Dermis blood vessel endothelial cell (primary cell): Measurements from ENCODE around the gene NAT8L. TPM values are rescaled to one million over a fixed set of nuclear protein-coding genes. Genes with fewer than 3 reads are reported as not detected.

Experiments used
- DNase-seq: peaks from one replicate; pipeline ENCODE4 v3.0.0; 2010
- total RNA-seq: library from RNA; depleted of rRNA; stranded (reverse); fragments of >200 nt; gene quantifications from 2 replicates; pipeline ENCODE4 v1.2.3, GENCODE V29; 2014

NAT8L gene
- total RNA-seq, 1 donor from 2014 or later = under 0.01 TPM

DNA sequence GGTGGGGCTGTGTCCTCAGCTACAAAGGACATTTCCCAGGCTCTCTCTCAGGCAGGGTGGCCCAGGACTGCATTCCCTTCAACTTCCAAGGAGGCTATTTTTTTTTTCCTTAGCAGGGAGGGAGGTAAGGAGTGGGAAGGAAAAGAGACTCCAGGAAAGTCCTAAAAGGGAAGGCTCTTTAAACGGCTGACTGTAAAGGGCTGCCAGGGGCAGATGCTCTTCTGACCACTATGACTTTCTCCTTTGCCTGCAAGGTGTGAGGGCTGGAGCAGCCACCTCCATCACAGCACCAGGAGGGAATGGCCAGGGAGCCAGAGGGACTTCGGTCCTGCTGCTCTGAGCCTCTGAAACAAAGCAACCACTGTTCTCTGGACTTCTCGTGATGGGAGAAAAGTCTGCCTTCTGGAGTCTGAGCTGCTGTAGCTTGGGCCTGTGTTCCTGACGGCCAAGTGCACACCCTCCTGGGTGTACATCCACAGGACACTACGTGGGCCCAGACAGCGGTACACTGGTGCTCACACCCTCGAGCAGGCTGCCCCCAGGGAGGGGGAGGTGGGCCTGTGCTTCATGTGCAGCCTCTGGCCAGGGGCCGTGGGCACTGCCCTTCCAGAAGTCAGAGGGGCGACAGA is 17.9 kb downstream of the NAT8L start:
- DNase-seq = no peak

DNA sequence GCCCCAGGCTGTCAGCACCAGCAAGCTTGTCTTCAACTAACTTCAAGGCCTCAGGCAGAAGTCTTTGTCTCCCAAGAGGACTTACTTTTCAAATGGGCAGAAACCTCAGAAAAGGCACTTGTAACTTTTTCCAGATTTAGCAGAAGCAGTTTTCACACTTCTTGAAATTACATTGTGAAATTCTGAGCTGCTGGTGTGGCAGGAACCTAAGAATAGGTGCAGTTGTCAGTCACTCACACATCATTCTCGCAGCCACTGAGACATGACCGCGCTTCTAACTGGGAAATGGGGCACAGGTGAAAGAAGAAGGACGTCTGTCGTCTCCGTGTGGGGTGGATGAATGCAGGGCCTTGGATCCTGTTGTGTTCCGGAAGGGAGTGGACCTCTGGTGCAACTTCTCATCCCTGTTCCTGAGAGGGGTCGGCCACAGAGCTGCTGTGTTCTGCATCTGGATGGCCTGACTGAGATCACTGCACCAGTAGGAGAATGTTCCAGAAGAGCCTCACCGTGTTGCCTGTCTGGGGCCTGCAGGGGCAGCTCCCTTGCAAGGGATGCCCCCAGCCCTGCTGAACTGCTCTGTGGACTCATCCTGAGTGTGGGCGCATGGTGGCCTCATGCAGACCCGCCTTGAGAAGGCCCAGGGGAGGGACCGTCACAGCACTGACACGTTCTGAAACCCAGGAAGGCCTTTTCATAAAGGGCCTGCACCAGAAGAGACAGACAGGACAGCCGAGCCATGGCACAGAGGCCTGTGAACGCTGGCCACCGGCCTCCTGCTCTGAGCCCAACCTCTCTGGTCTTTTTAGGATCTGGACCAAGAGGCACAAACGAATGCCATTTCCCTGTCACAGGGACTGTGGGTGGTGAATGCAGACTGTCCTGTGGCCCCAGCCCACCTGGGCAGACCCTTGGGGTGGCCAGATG is 18.7 kb downstream of the NAT8L start:
- no peak for DNase-seq

DNA sequence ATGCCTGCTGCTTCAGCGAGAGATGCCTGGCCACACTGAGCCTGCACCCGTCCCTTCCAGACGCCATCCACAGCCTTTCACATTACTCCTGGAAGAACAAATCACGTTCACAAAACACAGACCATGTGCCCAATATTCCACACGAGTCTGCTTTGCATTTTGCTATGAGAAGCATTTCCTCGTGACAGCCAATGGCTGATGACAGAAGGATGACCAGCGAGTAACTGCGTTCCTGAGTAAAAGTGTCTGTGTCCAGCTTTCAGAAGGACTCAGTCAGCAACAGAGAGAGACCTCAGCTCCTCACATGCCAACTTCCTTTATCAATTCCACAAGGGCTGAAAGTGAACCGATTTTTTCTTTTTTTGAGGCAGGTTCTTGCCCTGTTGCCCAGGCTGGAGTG is 19.5 kb downstream of the NAT8L start:
- no peak for DNase-seq

DNA sequence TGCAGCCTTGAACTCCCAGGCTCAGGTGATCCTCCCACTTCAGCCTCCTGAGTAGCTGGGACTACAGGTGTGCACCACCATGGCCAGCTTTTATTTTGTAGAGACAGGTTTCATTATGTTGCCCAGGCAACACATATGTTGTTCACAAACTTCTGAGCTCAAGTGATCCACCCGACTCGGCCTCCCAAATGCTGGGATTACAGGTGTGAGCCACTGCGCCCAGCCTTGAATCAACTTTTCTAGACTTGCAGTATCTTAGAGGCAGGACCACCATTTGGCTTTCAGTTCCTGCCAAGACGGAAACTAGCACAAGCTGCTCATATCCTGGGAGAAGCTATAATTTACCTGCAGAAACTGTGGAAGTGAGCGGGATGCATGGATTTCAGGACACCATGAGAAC is 19.9 kb downstream of the NAT8L start:
- DNase-seq = no peak

DNA sequence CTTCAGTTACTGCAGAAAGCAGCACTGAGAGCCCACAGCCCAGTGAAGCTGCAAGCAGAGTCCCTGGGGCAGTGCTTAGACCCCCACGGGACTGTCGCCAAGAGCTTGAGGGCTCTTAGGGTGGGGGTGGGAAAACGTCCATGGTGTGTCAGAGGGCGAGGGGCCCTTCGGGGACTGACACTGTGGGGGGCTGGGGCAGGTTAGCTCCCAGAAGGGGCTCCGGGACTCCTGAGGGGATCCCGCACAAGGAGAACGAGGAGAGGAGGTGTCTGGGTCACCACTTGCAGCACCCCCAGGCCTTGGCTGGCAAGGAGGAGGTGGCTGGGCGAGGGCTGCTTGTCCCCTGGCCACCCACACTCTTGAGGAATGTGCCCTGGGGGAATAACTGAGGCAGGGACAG is 20.8 kb downstream of the NAT8L start:
- no peak for DNase-seq

DNA sequence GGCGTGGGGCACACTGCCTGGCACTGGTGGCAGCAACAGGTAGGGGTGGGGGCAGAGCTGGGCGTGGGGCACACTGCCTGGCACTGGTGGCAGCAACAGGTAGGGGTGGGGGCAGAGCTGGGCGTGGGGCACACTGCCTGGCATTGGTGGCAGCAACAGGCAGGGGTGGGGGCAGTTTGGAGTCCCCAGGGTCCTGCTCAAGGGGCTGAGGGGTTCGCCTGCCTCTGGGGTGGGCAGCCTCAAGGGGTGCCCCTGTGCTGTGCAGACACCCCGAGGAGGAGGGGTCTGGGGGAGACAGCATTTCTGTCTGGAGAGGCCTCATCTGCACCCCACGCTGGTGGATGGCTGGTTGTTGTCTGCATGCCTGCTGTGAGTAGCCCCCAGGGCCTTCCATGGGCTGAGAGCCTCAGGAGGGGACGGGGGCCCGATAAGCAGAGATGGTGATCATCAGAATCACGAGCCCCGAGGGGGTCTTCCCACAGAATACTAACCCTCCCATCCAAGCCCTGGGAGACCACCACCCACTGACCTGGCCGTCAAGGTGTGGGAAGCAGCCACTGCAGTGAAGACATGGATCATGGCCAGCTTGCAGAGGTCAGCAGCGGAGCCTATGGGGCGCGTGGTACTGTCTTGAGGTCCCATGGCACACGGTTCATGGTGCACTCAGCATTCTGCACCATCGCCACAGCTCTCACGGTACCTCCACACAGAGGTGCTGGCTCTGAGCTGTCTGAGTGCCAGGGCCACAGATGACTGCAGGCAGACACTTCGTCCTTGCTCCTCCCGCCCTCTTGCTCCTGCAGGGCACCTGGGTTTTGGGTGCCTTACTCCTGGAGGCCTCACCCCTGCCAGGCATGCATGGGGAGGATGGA is 21.5 kb downstream of the NAT8L start:
- no peak for DNase-seq

DNA sequence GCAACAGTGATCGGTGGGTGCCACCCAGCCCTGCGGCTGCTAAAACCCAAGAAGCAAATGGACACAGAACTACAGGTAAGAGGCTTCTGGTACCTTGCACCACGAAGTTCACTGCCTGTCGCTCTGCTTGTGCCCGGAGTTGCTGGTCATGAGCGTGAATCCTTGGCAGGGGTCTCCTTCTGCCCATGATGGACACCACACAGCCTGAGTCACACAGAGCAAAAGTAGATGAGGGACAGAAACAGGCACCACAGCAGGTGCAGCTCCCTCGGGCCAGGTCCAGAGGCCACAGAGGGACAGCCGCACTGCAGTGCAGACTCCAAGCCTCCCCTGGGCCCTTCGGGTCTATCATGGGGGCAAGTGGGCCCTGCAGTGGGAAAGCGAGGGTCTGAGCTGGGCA is 22.4 kb downstream of the NAT8L start:
- no peak for DNase-seq

DNA sequence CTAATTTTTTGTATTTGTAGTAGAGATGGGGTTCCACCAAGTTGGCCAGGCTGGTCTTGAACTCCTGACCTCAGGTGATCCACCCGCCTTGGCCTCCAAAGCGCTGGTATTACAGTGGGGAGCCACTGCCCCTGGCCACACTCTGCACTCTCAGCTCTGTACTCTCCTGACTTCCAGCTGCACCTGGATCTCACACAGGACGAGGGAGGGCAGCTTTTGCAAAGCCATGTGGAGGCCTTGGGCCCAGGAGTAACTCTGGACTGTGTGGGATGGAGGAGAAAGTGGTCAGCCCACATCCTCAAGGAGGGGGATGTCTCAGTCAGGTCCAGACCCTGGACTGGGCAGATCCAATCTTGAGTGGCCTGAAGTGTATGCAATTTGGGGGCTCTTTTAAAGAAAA is 23.0 kb downstream of the NAT8L start:
- DNase-seq = no peak

DNA sequence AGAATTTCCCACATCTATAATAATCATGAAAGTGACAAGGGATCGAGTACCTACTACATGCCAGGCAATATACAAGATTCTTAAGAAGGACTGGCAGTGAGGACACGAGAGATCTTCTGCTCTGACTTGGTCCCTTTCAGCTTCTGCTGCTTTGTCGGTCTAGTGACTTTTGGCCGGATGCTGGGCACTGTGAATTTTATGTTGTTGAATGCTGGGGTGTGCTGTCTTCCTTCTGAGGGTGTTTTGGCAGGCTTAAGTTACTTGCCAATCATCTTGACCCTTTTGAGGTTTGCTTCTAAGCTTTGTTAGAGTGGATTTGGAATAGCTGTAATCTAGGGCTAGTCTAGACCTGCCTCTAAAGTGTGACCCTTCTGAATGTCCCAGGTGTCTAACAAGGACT is 23.5 kb downstream of the NAT8L start:
- no peak for DNase-seq

DNA sequence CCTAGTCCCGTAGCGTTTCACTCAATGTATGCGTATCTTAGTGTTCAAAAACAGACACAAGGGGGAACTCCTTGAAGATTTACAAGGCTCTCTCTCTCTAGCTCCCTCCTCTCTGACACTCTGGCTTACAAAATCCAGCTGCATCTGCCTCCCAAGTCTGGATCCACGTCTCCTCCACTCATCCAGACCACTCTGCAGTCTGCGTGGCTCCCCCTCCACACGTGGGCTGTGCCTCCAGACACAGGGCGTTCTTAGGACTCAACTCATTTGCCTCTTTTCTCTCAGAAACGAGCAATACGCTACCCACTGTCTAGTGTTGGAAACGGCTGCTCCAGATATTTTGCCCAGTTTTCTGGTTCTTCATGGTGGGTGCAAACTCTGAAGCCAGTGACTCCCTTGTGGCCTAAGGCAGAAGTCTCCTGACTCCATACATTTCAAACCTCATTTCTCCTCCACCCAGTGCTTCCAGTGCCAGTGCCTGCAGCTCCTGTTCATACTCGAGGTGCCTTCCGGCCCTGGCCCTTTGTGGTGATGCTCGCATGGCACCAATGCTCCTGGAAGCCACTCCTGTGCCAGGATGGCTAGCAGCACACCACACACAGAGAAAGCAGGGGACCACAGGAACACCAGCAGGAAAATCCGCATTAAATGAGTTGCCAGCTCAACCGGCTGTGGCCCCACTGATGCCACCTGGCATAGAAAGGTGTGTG is 24.1 kb downstream of the NAT8L start:
- no peak for DNase-seq

DNA sequence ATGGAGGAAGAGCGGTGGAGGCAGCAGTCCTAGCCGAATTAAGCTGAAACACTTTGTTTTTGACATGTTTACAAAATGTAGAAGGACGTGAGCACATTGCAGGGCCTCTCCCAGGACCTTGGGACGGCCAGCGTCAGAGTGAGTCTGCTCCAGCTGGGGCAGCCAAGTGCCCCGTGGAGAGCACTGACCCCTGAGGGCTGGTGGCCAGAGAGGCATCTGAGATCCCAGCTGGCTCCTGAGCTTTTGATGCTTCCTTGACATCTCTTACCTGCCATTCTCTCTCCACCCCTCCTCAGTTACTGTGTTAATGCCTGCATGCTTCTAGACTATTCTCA is 24.7 kb downstream of the NAT8L start:
- DNase-seq = no peak

DNA sequence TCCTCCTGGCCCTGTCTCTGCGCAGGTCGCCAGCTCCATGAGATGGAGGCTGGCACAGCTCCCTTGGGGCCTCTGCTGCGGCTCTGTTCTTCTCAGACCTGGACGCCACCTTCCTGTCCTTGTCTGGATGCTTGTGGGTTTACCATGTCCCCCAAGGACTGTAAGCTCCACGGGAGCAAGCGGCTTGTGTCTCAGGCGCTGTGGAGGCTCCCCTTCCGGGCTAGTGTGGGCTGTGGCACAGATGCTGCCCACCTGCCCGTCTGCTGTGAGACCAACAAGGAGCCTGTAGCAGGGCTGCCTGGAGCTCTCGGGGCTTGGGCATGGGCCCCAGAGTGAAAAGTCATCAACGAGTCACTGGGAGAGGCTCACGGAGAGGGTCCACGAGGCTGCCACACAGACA is 25.2 kb downstream of the NAT8L start:
- no peak for DNase-seq

DNA sequence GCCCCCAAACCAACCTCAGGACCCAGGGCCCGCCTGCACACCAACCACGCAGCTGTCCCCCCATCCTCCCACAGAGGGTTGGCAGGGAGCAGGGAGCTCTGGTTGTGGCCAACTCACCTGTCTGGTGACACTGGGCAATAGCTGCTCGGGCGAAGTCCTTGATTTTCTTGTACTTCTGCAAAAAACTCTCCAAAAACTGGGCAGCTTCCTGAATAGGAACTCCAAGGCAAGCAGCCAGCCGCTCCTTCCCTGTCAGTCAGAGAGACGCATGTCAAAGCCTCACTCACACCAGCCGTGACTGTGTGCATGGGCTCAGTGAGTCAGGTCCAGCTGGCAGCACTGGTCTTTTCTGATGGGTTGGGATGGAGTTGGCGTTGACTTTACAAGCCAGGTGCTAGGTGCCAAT is 26.4 kb downstream of the NAT8L start:
- DNase-seq = no peak

DNA sequence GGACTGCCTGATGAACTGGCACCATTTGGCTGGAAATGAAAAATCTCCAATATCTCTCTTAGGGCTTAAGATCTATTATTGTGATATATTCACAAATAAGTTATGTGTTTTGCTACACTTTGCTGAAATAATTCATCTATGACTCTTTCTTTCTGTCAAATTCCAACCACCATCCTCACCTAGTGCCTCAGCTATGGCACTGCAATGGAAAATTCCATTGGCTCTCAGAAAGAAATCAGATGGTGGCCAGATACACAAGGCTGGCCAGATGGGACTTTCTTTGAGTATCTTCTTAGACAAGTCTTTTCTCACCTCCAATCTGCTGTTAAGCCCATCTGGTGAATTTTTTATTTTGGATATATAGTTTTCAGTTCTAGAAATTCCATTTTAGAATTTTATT is 28.0 kb downstream of the NAT8L start:
- no peak for DNase-seq

DNA sequence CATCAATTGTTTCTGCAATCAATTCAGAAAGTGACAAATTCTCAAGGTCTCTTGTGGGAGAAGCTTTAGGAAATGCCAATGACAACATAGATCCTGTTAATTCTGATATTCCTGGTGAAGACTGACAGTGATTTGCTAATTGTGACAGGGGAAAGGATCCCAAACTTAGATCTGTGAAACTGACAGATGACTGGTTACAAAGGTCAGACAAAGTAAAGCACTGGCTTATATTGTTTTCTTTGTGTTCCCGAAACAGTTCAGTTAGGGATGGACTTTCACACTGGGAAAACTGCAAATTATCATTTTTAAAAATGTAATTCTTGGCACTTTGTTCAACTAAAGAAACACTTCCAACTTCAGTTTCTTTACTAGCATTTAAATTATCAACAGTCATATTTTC is 30.1 kb downstream of the NAT8L start:
- no peak for DNase-seq

DNA sequence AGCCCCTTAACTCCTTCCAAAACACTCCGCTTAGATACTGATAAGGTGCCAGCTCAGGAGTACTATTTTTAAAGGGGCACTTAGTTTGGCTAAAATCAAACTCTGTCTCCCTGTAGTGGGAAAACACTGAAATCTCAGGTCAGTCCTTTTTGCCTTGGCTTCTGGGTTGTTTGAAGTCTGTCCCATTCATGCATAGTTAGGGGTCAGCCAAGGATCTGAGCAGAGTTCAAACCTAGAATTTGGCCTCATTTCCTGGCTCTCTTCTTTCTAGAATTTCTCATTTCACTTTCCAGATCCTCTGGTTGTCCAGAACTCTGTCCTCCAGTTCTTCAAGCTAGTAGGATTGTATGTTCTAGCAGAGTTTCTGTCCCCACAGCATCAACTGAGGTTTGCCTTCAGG is 31.5 kb downstream of the NAT8L start:
- no peak for DNase-seq

DNA sequence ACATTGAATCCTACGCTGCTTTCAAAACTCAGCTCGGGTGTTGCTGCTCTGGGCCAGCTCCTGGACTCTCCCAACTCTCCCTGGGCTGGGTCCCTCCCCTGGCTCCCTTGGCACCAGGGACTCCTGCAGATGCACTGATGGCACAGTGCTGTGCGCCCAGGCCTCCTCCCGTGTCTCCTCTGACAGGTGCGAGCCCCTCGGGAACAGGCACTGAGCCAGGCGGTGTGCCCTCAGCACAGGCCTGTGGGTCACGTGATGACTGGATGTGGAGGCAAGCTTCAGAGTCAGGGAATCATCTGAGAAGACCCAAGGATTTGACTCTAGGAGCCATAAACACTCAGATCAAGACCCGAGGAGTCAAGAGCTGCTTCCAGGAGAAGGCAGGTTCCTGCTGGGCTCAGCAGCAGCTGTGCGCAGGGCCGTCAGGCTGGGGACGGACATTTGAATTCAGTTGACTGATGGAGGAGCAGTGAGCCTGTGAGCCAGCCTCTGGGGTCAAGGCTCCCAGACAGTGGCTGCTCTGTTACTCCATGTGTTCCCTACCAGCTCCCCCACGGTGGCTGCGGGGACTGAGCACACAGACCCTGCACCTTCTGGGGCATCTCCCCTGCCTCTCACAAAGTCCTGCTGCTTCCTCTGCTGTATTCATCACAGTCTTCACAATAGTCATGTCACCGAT is 33.0 kb downstream of the NAT8L start:
- DNase-seq = no peak

DNA sequence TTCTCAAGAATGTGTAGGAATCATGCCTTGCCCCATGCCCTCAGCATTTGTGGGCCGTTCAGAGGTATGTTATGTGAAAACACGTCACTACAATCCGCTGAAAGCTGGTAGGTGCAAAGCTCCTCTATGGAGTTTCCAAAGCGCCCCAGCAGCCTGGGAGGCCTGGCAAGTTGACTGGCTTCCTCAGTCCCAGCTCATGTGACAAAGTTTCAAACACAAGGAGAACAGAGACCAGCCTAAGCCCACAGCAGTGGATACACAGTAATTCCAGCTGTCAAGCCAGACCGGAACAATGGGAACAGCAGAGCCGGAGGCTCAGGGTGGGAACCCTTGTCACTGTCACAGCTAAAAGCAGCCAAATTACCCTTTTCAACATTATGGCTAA is 33.5 kb downstream of the NAT8L start:
- no peak for DNase-seq

DNA sequence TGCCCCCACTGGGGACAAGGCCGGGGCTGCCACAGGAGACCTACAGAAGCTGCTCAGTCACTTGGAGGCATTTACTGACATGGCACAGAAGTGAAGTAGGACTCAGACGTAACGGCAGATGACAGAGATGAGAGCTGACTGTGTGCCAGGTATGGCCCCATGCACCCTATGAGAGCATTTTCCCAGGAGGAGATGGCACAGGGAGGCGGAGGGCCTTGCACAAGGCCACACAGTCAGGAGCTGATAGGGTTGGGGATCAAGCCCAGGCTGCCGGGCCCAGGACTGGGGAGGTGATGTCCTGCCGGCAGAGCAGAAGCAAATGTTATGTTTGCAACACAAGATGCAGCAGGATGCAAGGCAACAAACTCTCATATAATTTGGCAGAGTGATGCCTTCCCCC is 34.1 kb downstream of the NAT8L start:
- DNase-seq = no peak

DNA sequence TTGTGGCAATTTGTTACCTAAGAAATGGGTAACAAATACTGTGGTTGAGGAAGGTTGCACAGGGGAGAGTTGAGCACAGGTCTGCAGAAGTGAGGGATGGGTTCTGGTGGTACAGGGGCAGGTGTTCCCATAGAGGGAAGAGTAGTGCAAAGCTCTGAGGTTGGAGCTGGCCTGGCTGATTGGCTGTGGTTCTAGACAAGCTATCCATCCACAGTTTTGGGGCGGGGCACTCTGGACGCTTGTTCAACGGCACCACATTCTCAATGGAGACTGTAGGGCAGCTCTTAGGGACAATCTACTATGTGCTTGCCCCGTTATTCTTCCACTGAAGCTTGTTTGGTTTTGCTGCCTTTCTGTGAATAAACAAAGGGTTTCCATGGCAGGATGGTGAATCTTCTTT is 35.4 kb downstream of the NAT8L start:
- DNase-seq = no peak

DNA sequence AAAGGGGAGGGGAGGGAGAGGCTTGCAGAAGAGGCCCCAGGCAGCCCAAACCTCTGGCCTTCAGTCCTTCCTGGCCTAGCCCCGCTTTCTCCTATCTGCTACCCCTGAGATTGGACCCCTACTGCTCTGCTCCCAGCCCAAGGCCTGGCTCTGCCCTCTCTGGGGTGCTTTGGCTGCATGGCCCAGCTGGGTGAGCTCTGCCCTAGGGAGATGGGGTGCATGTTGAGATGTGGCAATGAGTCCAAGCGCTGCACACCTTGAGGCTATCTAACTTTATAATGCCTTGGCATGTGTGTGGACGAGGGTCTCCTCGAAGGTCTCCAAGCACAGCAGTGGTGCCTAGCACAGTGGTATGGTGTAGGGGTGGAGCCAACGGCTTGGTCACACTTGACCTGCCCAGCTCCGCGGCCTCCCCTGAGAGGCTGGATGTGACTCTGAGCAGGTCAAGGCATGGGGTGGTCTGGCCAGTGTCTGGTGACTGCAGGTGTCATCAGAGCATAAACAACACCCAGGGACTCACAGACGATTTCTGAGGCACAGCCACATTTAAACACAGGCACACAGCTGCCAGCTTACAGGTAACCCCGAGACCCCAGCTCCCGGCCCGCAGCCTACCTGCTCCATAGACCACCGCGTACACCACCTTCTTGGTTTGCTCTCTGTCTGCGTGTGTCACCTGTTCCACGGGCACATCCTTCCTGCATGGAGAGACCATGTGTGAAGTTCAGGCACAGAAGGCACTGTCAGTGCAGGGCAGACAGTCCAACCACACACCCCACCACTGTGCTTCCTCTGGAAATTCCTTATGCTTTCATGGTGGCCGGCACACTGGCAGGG is 36.3 kb downstream of the NAT8L start:
- DNase-seq = no peak
